NCI-H1417 (cell line): ENCODE data around the gene MFAP4.

ENCODE experiments used
- DNase-seq, 3 experiments: peaks; one replicate each; lab custom pipeline; 2025; lab: John Stamatoyannopoulos, UW

The MFAP4 gene, protein sequence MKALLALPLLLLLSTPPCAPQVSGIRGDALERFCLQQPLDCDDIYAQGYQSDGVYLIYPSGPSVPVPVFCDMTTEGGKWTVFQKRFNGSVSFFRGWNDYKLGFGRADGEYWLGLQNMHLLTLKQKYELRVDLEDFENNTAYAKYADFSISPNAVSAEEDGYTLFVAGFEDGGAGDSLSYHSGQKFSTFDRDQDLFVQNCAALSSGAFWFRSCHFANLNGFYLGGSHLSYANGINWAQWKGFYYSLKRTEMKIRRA

DNA sequence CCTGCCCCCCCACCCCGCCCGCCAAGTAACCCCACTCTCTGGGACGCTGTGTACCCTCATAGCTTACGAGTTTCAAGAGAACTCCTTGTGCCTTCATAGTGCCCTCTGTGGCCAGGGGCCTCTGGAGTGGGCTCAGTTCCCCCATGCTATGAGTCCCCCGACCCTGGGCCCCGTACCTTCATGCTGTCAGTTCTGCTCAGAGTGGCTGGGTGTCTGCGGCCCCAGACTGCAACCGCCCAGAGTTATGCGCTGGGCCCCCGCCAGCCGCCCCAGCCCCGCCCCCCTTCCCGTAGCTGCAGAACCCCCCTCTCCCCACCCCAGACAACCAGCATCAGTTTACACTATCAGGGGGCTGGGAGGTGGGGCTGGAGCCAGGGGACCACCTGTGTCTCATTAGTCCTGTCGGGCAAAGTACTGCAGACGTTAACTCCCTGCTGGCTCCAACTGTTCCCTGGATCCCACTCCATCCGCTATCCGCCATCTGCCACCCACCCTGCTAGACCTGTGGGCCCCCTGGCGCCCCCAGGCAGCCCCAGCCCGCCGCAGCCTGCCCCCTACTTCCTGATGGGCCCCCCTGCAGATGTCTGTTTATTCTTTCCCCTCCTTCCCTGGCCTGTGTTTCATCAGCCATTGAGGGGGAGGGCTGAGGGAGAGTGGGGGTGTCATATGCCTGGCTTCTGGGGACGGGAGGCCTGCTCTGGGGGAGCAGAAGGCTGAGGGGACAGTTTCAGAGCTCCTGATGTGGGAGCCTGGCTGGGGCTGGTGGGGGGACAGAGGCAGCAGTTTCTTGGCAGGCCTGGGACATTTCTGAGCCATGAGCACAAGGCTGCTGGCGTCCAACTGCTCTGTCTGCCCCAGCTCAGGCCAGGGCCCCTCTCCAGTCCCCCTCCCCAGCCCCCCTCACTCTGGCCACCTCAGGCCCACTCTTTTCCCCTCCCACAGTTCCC, at the start of gene MFAP4:
Gene MFAP4, minus strand, starts transcription at position 217 of the 947 bp plus-strand sequence. Its CDS starts 35 bp downstream, at position 182.
- DNase-seq, result peak in 2 of 3 experiments; percentile 34 to 73

DNA sequence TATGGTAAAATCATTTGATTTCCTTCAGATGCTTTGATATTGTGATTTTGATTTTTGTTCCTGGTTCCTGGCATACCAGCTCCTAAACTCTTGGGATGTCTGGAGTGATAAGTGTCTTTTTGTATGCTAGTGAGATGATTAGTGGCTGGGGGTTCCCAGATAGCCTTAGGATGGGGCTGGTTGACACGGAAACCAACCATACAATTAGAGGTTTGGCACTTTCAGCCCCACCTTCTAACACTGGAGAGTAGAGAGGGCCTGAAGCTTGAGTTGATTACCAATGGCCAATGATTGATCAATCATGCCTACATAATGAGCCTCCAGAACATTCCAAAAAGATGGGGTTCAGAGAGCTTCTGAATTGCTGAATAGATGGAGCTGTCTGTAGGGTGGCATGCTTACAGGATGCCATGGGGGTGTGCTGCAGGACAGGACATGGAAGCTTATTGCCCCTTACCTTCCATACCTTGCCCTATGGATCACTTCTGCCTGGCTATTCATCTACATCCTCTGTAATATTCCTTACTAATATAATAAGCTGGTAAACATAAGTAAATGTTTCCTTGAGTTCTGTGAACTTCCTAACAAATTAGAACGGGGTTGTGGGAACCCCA, 46.8 kb upstream of the MFAP4 start:
- DNase-seq, result peak in 1 of 3 experiments; percentile 7

DNA sequence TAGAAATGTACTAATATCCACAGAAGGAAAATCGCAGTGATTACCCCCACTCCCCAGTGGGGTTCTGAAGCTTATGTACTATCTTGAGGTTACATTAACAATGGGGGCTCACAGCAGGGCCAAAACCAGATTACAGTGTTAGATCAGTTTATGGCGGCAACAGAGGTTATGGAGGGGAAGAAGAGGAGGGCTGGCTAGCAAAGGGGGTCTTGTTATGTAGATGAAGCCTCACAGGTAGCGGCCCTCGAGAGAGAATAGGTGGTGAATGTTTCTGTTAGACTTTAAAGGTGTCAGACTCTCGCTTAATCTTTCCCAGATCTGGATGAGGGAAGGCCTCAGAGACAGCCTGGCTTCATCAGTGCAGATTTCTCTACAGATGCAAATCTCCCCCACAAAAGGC, 46.3 kb upstream of the MFAP4 start:
- peak in 1 of 3 experiments; percentile 0 for DNase-seq

DNA sequence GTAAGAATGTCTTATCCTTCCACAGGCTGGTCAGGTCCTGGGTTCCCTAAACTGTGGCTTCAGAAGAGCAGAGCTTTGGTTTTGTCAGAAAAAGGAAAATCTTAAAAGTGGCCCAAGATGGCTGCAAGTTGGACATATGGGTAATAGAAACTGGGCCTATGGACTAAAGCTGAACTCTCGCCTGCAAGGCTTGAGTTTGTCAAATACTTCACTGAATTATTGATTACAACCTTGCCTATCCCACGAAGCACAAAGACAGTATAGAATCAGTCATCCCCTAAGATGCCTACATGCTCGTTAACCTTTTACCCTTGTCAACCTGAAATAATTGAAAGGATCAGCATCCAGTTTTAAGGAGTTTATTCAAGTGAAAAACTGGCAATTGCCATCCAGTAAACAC, 44.7 kb upstream of the MFAP4 start:
- DNase-seq, result no peak

DNA sequence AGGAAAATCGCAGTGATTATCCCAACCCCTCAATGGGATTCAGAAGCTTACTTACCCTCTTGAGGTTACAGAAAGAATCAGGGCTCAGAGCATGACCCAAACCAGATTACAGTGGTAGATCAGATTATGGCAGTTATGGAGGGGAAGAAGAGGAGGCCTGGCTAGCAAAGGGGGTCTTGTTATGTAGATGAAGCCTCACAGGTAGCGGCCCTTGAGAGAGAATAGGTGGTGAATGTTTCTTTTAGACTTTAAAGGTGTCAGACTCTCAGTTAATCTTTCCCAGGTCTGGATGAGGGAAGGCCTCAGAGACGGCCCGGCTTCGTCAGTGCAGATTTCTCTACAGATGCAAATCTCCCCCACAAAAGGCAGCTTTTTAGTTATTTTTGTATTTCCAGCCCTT, 39.6 kb upstream of the MFAP4 start:
- no peak for DNase-seq

DNA sequence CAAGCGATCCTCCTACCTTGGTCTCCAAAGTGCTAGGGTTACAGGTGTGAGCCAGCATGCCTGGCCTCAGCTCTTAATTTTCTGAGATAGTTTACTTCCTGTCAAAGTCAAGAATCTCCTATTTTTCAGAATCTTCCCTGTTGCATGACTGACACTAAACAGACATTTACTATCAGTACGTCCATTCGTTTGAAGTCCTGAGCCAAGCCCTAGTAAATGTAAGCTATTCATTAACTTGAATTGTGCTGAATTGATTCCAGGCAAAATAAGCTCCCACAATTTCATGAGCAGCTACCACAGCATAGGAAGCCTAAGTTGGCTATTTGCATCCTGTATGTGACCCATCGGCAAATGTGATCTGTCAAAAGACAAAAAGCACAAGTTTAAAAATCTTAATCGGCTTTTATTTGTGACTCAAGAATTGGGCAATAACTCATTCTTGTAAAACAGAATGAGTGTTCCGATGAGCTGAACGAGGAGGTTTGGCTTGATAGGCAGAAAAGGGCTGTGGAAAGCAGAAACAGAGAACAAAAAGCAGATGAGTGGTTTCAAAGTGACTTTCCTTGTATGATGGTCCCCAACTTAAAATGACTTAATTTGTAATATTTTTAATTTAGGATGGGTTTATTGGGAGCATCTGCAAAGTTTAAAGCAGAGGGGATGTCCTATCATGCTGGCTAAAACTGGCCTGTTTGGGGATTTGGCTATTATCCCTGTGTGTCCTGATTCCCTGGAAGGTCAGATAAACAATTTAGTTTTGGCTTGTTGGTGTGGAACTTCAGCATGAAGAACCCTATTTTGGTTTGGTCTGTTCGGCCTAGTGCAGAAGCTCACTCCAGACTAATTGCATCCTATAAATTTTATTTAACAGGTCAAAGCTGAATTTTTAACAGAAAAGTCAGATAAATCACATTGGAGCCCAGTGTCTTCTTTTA, 38.2 kb upstream of the MFAP4 start:
- DNase-seq, result no peak

DNA sequence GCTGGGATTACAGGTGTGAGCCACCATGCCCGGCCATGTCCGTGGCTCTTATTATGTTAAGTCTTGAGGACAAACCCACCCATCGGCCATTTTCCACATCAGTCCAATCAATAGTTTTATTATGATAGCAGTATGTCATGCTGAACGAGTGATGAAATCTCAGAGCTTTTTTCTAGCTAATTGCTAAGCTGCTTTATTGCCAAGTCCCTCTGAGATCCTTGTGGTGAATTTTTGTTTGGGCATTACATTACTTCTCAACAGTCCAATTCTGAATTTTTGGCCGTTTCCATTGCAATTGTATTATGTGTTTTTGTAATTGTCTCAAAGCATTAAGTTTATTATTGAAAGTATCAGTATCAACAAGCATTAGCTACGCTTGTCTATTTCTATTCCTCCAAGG, 34.9 kb upstream of the MFAP4 start:
- DNase-seq, result no peak

DNA sequence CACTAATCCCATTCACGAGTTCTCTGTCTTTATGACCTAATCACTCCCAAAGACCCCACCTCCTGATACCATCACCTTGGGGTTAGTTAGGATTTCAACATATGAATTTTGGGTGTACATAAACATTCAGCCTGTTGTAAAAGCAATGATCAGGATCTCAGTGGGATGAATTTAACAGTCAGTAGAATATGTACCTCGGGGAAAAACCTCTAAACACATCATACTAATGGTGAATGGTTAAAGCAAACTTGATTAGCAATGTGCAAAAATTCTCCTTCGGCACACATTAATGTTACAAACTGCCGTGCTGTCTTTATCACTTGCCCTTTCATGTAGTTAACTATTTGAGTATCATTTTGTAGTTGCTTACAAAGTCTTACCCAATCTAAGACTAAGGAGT, 34.2 kb upstream of the MFAP4 start:
- DNase-seq, result no peak

DNA sequence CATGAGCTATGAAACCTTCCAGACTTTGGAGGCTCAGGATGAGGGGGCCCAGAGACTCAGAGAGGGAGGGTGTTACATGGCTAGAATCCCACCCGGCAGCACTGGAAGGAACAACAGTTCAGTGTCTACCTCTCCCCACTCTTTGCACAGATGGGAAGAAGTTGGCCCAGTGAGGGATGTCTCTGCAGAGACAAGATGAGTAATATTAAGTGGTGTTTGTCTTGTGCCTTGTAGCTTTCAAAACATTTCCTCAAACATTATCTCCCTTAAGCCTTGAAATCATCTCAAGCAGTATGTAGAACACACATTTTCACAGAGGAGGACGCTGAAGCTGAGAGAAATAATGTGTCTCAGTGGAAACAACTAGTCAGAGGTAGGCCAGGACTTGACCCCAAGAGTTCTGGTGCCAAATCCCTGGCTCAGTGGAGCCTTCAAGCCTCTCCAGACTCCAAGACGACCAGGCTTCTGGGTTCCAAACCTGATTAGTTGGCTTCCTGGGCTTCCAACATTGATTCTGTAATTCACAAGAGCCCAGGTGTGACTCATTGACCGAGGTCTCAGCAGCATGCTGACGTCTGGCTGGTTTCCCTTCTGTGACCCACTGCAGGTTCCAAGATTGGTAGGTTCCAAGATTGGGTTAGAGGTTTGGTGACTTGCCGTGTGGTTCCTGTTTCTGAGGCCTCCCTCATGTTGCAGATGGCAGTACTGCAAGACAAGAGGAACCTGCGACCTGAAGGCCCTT, 31.4 kb upstream of the MFAP4 start:
- DNase-seq, result no peak

DNA sequence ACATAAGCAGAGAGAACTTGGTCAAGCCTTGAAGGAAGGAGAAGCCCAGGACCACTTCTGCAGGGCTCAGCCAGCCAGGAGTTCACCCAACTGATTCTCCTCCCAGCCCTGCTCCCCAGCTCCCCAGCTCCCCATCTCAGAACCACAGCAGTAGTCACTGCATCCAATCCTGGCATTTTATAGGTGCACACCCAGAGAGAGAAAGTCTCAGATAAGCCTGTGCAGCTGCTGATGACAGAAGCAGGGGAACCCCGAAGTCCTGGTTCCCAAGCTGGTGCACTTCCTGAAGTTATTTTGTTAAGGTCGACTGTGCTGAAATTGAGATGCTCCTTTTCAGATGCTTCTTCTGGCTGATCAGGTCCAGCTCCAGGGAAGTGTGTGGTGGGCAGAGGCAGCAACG, 30.6 kb upstream of the MFAP4 start:
- DNase-seq, result no peak

DNA sequence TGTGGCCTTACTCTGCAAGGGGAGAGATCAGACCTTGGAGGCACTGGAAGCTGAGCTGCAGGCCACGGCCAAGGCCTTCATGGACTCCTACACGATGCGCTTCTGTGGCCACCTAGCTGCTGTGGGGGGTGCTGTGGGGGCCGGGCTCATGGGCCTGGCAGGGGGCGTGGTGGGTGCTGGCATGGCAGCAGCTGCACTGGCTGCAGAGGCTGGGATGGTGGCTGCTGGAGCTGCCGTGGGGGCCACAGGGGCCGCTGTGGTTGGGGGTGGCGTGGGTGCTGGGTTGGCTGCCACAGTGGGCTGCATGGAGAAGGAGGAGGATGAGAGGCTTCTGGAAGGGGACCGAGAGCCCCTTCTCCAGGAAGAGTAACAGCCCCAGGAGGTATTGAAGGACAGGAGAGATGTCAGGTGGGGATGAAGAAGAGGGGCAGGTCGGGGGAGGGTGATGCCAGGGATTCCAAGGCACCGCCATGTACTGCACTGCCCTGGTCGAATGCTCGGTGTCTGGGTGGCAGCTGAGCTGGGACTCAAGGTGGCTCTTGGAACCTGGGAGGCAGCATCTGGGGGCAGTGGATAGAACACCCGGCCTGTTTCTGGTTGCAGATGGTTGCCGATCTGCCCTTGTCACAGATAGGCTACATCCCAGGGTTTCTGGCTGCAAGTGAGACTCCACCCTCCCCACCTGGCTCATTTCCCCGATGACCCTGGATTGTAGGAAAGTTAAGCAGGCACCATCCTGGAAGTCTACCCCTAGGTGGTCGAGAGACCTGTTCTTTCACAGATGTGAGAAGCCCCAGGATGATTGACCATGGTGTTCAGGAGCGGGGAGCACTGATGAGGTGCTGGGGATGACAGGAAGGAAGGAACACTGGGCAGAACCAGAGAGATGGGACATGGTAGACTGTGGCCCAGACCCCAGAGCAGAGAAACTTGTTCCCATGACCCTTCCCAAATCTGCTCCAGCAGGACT, 29.1 kb upstream of the MFAP4 start:
- no peak for DNase-seq

DNA sequence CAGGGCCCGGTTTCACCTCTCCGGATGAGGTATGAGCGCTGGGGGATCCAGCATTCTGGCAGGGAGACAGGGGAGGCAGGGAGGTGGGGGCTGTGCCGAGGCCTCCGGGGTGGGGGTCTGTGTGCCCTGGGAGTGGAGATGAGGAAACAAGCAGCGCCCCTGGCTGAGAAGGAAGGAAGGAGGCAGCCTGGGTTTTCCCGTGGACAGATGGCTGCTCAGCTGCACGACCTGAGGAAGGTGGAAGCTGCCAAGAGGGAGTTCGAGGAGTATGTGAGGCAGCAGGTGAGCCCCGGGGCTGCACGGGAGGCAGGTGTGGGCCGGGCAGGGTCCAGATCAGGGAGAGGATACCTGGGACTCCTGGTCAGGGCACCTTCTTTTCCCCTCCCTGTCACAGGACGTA, 28.3 kb upstream of the MFAP4 start:
- no peak for DNase-seq

DNA sequence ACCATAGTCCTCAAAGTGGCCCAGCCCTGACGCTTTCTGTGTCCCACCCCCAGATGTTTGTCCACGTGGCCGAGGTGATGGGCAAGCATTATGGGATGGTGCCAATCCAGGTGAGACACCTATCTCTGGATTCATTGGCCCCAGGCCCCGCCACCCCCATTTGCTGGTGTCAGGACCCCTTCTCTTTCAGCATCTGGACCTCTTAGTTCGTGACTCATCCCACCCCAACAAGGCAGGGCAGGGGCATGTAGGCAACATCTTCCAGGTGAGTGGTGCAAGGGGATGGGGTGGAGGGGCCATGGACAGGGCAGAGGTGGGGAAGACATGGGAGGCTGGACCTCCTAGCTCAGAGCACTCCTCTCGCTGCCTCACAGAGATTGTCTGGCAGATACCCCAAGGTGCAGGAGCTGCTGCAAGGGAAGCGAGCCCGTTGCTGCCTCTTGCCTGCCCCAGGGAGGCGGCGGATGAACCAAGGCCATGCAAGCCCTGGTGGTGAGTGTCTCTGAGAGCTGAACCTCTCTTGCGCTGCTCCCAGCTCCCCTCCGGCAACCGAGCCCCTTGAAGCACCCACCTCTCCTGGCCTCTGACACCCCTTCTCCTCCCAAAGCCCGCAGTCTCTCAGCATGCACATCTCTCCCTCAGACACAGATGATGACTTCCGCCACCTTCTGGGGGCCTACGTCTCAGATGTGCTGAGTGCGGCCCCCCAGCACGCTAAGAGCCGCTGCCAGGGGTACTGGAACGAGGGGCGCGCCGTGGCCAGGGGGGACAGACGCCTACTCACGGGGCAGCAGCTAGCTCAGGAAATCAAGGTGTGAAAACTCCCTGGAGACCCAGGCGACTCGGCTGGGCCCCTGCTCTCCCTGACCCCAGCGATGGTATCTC, 27.6 kb upstream of the MFAP4 start:
- DNase-seq, result no peak

DNA sequence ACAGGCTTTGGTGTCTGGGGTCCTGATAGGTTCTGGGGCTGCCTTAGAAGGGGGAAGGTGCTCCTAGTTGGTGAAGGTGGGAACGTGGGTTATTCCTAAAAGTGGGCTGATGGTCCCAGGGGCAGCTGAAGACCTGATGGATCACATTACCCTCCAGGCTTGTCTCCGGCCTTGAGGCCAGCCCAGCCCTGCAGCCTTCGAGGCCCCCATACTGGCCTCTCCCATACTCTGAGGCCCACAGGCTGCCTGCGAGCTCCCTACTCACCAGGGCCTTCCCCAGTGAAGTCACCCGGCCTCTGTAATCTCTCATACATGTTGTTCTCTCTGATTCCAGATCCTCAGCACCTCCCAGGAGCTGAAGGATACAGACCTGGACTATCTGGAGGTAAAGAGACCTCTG, 26.8 kb upstream of the MFAP4 start:
- DNase-seq, result no peak

DNA sequence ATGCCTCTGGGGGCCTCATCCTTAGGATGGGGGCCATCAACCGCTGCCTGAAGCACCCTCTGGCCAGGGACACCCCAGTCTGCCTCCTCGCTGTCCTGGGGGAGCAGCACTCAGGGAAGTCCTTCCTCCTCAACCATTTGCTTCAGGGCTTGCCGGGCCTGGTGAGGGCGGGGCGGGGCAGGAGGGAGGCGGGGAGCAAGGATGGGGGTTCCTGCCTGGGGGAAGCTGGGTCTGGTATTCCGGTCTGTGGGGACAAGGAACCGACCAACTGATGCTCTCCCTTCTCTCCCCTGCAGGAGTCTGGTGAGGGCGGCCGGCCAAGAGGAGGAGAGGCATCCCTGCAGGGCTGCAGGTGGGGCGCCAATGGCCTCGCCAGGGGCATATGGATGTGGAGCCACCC, 26.0 kb upstream of the MFAP4 start:
- DNase-seq, result no peak

DNA sequence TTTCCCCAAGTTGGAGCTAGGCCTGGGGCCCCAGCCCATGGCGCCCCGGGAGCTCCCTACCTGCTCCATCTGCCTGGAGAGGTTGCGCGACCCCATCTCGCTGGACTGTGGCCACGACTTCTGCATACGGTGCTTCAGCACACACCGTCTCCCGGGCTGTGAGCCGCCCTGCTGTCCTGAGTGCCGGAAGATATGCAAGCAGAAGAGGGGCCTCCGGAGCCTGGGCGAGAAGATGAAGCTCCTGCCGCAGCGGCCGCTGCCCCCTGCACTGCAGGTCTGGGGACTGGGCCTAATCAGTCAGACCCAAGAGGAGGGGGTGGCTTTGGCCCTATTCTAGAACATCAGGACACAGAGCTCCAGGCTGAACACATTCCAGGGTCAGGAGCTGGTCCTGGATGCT, 25.5 kb upstream of the MFAP4 start:
- DNase-seq, result no peak

DNA sequence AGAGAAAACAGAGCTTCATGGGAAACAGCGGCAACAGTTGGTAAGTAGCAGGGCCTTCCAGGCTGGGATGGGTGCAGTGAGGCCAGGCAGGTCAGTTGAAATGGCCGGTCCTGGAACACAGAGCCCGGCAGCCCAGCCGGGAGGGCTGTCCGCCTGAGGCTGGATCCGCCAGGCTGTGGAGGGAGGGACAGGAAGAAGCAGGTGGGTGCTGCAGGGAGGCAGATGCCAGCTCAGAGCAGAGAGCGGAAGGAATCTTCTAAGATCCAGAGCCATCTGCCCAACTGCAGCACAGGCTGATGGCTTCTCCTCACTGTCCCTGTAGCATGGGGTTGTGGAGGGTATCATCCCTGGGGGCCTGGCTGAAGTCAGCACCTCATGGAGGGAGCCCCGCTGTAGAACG, 24.6 kb upstream of the MFAP4 start:
- DNase-seq, result peak in 1 of 3 experiments; percentile 7

DNA sequence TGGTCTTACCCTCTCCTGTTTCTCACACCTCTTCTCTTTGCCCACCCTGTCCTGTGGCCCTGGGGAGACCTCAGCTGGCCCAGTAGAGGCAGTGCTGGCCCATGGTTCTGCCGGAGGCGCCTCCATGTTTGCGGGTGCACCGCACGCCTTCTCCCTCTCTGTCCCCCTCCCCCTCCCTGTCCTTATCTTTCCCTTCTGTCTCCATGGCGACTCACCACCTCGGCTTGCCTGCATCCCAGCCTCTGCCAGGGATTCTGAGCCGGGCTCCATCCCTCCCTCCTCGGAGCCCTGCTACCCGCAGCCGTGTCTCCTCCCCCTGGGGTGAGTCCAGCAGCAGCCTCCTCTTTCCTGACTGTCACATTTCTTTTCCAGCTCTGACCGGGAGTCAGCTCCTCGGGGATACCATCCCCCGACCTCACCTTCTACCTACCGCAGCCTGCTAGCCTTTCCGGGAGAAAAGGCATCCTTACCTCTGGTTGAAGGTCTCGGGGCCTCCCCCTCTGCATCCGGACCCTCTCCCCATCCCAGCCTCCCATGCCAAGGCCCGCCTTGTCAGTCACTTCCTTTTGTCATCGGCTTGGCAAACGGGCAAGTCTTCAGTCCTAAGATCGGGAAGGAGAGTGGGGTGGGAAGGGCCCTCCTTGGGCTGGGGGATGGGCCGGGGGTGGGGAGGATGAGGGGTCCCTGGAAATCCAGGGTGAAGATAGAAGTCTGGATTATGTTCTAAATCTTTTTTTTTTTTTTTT, 24.1 kb upstream of the MFAP4 start, which contains the start of gene RNF112:
Gene RNF112, plus strand, starts transcription at position 358 of the 746 bp plus-strand sequence. Its CDS starts 177 bp downstream, at position 535.
- DNase-seq, result peak in 2 of 3 experiments; percentile 26 to 73
